IMR-90 (cell line): ENCODE measurements around the gene SCFD2.
A peak's percentile ranks its signal among the peaks of the same experiment; 100 is the strongest.

Source experiments
- BHLHE40 ChIP-seq: fragments of 150-350 bp; IDR thresholded peaks from 2 replicates; pipeline ENCODE4 v1.6.1; 2016; ENCODE audit warnings: mild to moderate bottlenecking, low read depth, low read length
- CEBPB ChIP-seq: IDR thresholded peaks from 2 replicates; pipeline ENCODE4 v1.6.1; 2012; ENCODE audit warnings: low read depth, low read length, improper control_type of control experiment
- CHD1 ChIP-seq: IDR thresholded peaks from 2 replicates; pipeline ENCODE4 v1.6.1; 2012; ENCODE audit warnings: low read depth, low read length, improper control_type of control experiment
- MAZ ChIP-seq: IDR thresholded peaks from 2 replicates; pipeline ENCODE4 v1.6.1; 2012; ENCODE audit warnings: low read depth, mild to moderate bottlenecking, low read length, improper control_type of control experiment, moderate library complexity, borderline replicate concordance
- NFE2L2 ChIP-seq: fragments of 150-350 bp; IDR thresholded peaks from 2 replicates; pipeline ENCODE4 v1.6.1; 2016; ENCODE audit warnings: low read depth, mild to moderate bottlenecking, low read length
- POLR2A ChIP-seq: IDR thresholded peaks from 2 replicates; pipeline ENCODE4 v1.6.1; 2012; ENCODE audit warnings: mild to moderate bottlenecking, low read depth, low read length
- SMC3 ChIP-seq: fragments of 150-350 bp; IDR thresholded peaks from 2 replicates; pipeline ENCODE4 v1.6.1; 2016; ENCODE audit warnings: low read depth, mild to moderate bottlenecking, antibody characterized with exemption, low read length, moderate library complexity
- TF ChIP-seq, protein P1 (sequence below): conservative IDR thresholded peaks from 2 replicates; pipeline ENCODE4 v1.5.1; 2012; ENCODE audit warnings: mild to moderate bottlenecking, low read depth, low read length, improper control_type of control experiment
- TF ChIP-seq, protein P2 (sequence below): fragments of 150-350 bp; IDR thresholded peaks from 2 replicates; pipeline ENCODE4 v1.6.1; 2017; ENCODE audit warnings: mild to moderate bottlenecking, antibody characterized with exemption, low read length, low read depth

DNA sequence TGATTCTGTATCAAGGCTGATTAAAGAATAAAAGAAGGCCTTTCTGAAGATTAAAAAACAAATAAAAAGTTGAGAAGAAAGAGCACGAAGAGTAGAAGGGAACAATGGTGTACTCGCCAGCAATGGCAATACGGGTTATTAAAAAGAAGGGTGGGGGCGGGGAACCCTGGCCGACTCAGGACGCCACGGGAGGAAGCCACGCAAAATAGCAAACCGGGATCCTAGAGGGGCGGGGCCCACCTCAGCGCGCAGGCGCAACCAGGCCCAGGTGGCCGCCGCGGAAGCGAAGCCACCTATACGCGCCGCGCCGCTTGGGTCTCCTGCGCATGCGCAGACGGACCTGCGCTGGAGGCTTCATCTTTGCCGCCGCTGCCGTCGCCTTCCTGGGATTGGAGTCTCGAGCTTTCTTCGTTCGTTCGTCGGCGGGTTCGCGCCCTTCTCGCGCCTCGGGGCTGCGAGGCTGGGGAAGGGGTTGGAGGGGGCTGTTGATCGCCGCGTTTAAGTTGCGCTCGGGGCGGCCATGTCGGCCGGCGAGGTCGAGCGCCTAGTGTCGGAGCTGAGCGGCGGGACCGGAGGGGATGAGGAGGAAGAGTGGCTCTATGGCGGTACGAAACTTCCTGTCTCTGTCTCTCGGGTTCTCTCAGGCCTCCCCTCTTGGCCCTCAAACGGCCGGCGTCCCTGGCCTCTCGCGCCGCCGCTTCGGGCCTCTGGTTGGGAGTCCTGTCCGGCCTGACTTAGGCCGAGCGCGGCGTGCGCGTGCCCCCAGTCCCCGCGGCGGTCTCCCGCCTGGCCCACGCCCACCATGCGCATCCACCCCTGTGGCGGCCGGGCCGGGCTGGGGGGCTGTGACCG lies 11.7 kb upstream of the SCFD2 start, which contains the start of gene FIP1L1:
- TF ChIP-seq, protein P1, sequence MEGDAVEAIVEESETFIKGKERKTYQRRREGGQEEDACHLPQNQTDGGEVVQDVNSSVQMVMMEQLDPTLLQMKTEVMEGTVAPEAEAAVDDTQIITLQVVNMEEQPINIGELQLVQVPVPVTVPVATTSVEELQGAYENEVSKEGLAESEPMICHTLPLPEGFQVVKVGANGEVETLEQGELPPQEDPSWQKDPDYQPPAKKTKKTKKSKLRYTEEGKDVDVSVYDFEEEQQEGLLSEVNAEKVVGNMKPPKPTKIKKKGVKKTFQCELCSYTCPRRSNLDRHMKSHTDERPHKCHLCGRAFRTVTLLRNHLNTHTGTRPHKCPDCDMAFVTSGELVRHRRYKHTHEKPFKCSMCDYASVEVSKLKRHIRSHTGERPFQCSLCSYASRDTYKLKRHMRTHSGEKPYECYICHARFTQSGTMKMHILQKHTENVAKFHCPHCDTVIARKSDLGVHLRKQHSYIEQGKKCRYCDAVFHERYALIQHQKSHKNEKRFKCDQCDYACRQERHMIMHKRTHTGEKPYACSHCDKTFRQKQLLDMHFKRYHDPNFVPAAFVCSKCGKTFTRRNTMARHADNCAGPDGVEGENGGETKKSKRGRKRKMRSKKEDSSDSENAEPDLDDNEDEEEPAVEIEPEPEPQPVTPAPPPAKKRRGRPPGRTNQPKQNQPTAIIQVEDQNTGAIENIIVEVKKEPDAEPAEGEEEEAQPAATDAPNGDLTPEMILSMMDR = no peak
- TF ChIP-seq MAZ (peak; percentile 26; the same call in 1 of the 2 replicates), BHLHE40 (no peak), POLR2A (peak; percentile 74), NFE2L2 (no peak), SMC3 (peak; percentile 7; the same call in 1 of the 2 replicates), CEBPB (no peak), CHD1 (no peak)
- TF ChIP-seq, protein P2, sequence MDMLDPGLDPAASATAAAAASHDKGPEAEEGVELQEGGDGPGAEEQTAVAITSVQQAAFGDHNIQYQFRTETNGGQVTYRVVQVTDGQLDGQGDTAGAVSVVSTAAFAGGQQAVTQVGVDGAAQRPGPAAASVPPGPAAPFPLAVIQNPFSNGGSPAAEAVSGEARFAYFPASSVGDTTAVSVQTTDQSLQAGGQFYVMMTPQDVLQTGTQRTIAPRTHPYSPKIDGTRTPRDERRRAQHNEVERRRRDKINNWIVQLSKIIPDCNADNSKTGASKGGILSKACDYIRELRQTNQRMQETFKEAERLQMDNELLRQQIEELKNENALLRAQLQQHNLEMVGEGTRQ = peak; percentile 42; the same call in 1 of the 2 replicates
